Measurements from ENCODE around the gene ITPKB. TPM values are rescaled to one million over a fixed set of nuclear protein-coding genes. Genes with fewer than 3 reads are reported as not detected.

Gene ITPKB
- total RNA-seq, 1 experiment from 2014 or later, result 17.7 TPM

DNA sequence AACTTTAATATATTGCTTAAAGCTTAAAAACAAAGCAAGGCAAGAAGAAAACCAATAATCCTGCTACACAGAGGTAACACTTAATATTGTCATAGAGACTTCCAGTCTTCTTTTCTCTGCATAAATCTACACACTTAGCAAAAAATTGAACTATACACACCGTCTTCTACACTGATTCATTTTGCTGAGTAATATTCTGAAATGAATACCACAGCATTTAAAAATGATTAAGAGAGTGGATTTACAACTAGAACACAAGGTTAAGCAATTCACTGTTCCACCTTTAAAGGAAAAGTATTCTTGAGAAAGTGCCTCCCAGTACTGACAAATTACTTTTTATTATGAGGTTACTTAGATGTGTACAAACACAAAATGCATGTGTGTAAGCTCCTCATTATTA, 22.2 kb upstream of the ITPKB start:
- H2AFZ ChIP-seq (ENCODE audit: low read length), result no peak overlapping the region
- H3K27ac ChIP-seq (ENCODE audit: low read length), result no peak overlapping the region
- no peak overlapping the region for H3K4me3 ChIP-seq (ENCODE audit: low read length)
- ChIA-PET CTCF (no interaction called here), POLR2A (ENCODE audit: unreplicated experiment) (no interaction called here)
- no peaks in the 10 kb centered on the region for H3K79me2 ChIP-seq (ENCODE audit: low read length)
- DNase-seq (peak; percentile 48), ATAC-seq (no peak)
- TF ChIP-seq, protein P1, sequence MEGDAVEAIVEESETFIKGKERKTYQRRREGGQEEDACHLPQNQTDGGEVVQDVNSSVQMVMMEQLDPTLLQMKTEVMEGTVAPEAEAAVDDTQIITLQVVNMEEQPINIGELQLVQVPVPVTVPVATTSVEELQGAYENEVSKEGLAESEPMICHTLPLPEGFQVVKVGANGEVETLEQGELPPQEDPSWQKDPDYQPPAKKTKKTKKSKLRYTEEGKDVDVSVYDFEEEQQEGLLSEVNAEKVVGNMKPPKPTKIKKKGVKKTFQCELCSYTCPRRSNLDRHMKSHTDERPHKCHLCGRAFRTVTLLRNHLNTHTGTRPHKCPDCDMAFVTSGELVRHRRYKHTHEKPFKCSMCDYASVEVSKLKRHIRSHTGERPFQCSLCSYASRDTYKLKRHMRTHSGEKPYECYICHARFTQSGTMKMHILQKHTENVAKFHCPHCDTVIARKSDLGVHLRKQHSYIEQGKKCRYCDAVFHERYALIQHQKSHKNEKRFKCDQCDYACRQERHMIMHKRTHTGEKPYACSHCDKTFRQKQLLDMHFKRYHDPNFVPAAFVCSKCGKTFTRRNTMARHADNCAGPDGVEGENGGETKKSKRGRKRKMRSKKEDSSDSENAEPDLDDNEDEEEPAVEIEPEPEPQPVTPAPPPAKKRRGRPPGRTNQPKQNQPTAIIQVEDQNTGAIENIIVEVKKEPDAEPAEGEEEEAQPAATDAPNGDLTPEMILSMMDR (conservative IDR thresholded peaks at IDR 0.05; ENCODE audit: low read depth, low read length), result no peak
- no peak for TF ChIP-seq EZH2phosphoT487 (IDR thresholded peaks at IDR 0.05; ENCODE audit: borderline replicate concordance, low read length)
- H3K4me2 ChIP-seq (ENCODE audit: low read length), result no peak overlapping the region
- H3K9ac ChIP-seq (ENCODE audit: low read length), result no peak overlapping the region
- H4K20me1 ChIP-seq (ENCODE audit: low read length), result no peaks in the 10 kb centered on the region
- H3K9me2 ChIP-seq (replicated peaks; ENCODE audit: low read length), result no peaks in the 10 kb centered on the region
- BruUV-seq (replicated peaks), result no TSS peak
- intact Hi-C loops (cut with micrococcal nuclease), result loop anchor here (5.0 kb wide), 1 partner anchor 66 kb away; no protein-coding TSS in a partner anchor
- no peaks in the 10 kb centered on the region for H3K27me3 ChIP-seq (ENCODE audit: low read length)
- H3K36me3 ChIP-seq (ENCODE audit: low read depth, low read length), result no peaks in the 10 kb centered on the region
- H3K4me1 ChIP-seq (ENCODE audit: insufficient read depth, low read length), result peaks cover 35% of the 10 kb centered on the region
- H3K9me3 ChIP-seq (ENCODE audit: low read length), result no peaks in the 10 kb centered on the region
- no peaks in the 10 kb centered on the region for H3F3A ChIP-seq (ENCODE audit: low read length, unreplicated experiment)

DNA sequence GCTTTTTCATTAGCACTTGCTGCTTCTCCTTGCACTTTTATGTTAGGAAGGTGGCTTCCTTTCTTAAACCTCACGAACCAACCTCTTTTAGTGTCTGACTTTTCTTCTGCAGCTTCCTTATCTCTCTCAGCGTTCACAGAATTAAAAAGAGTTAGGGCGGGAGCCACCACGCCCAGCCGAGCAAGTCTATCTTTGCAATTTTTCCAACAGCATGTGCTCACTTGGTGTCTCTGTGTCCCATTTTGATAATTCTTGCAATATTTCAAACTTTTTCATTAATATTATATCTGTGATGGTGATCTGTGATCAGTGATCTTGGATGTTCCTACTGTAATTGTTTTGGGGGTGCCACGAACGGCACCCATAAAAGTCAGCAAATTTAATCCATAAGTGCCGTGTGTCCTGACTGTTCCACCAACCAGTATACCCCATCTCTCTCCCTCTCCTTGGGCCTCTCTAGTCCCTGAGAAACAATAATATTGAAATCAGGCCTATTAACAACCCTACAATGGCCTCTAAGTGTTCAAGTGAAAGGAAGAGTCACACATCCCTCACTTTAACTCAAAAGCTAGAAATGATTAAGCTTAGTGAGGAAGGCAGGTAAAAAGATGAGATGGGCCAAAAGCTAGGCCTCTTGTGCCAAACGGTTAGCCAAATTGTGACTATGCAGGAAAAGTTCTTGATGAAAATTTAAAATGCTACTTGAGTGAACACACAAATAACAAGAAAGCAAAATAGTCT, 15.9 kb upstream of the ITPKB start:
- no peaks in the 10 kb centered on the region for H3K9me2 ChIP-seq (replicated peaks; ENCODE audit: low read length)
- no peak overlapping the region for H3K9ac ChIP-seq (ENCODE audit: low read length)
- ATAC-seq, result no peak
- H3K36me3 ChIP-seq (ENCODE audit: low read depth, low read length), result no peaks in the 10 kb centered on the region
- intact Hi-C loops (cut with micrococcal nuclease), result no loop called here
- no peaks in the 10 kb centered on the region for H3K27me3 ChIP-seq (ENCODE audit: low read length)
- no peaks in the 10 kb centered on the region for H3K79me2 ChIP-seq (ENCODE audit: low read length)
- H2AFZ ChIP-seq (ENCODE audit: low read length), result no peak overlapping the region
- no peak overlapping the region for H3K27ac ChIP-seq (ENCODE audit: low read length)
- H3F3A ChIP-seq (ENCODE audit: low read length, unreplicated experiment), result no peaks in the 10 kb centered on the region
- no peak overlapping the region for H3K4me2 ChIP-seq (ENCODE audit: low read length)
- CTCF ChIA-PET, result no interaction called here
- no peak for DNase-seq
- H3K4me1 ChIP-seq (ENCODE audit: insufficient read depth, low read length), result no peaks in the 10 kb centered on the region
- no TSS peak for BruUV-seq (replicated peaks)
- H3K4me3 ChIP-seq (ENCODE audit: low read length), result no peak overlapping the region
- H4K20me1 ChIP-seq (ENCODE audit: low read length), result no peaks in the 10 kb centered on the region
- no peaks in the 10 kb centered on the region for H3K9me3 ChIP-seq (ENCODE audit: low read length)
- POLR2A ChIA-PET (ENCODE audit: unreplicated experiment), result no interaction called here
- no peak for TF ChIP-seq EZH2phosphoT487 (IDR thresholded peaks at IDR 0.05; ENCODE audit: borderline replicate concordance, low read length)
- TF ChIP-seq, protein P1 (conservative IDR thresholded peaks at IDR 0.05; ENCODE audit: low read depth, low read length), result no peak
- TF ChIP-seq EZH2 (IDR thresholded peaks at IDR 0.05; ENCODE audit: low read length, unreplicated experiment), result no peak

DNA sequence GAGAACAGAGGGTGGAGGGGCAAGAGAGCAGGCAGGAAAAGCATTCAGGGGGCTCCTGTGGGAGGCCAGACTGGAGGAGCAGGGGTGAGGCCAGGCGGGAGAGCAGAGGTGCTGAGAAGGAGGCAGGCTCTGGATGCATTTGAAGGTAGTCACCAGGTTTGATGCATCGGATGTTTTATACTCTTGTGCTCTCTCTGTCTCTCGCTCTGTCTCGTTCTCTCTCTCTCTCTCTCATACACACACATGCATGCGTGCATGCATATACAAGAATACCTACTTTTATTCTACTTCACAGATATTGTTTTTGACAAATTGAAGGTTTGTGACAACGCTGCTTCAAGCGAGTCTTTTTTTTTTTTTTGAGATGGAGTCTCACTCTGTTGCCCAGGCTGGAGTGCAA, 15.0 kb upstream of the ITPKB start:
- ChIA-PET POLR2A (ENCODE audit: unreplicated experiment) (no interaction called here), CTCF (no interaction called here)
- ATAC-seq (no peak), DNase-seq (no peak)
- Histone ChIP-seq H3K9ac (ENCODE audit: low read length) (no peak overlapping the region), H3K4me1 (ENCODE audit: insufficient read depth, low read length) (no peaks in the 10 kb centered on the region), H3K79me2 (ENCODE audit: low read length) (no peaks in the 10 kb centered on the region), H2AFZ (ENCODE audit: low read length) (no peak overlapping the region), H3F3A (ENCODE audit: low read length, unreplicated experiment) (no peaks in the 10 kb centered on the region), H3K36me3 (ENCODE audit: low read depth, low read length) (no peaks in the 10 kb centered on the region), H3K4me2 (ENCODE audit: low read length) (no peak overlapping the region), H3K9me3 (ENCODE audit: low read length) (no peaks in the 10 kb centered on the region), H4K20me1 (ENCODE audit: low read length) (no peaks in the 10 kb centered on the region), H3K27ac (ENCODE audit: low read length) (no peak overlapping the region), H3K27me3 (ENCODE audit: low read length) (no peaks in the 10 kb centered on the region), H3K9me2 (replicated peaks; ENCODE audit: low read length) (no peaks in the 10 kb centered on the region), H3K4me3 (ENCODE audit: low read length) (no peak overlapping the region)
- TF ChIP-seq EZH2phosphoT487 (IDR thresholded peaks at IDR 0.05; ENCODE audit: borderline replicate concordance, low read length) (no peak), EZH2 (IDR thresholded peaks at IDR 0.05; ENCODE audit: low read length, unreplicated experiment) (no peak)
- TF ChIP-seq, protein P1 (conservative IDR thresholded peaks at IDR 0.05; ENCODE audit: low read depth, low read length), result no peak
- no TSS peak for BruUV-seq (replicated peaks)
- intact Hi-C loops (cut with micrococcal nuclease), result no loop called here

Measured in PC-3 (cell line).